ENCODE data around the gene RAI1.

GRCh38 chr17:17741349-17742023, 60.2 kb downstream of the RAI1 start:
- TF ChIP-seq TCF4 (CRISPR knock-in tag; IDR thresholded peaks at IDR 0.05; ENCODE audit: borderline replicate concordance) = no peak
- no peak for TF ChIP-seq ZNF70 (CRISPR knock-in tag; IDR thresholded peaks at IDR 0.05)
- no peak for TF ChIP-seq OSR1 (CRISPR knock-in tag; IDR thresholded peaks at IDR 0.05)
- no peak for TF ChIP-seq ZFP3 (CRISPR knock-in tag; IDR thresholded peaks at IDR 0.05)
- TF ChIP-seq ZC3H10 (CRISPR knock-in tag; IDR thresholded peaks at IDR 0.05) = no peak
- no peak for TF ChIP-seq RARB (CRISPR knock-in tag; IDR thresholded peaks at IDR 0.05)
- TF ChIP-seq CSRNP3 (CRISPR knock-in tag; IDR thresholded peaks at IDR 0.05) = no peak
- no peak for TF ChIP-seq PPARA (CRISPR knock-in tag; IDR thresholded peaks at IDR 0.05; ENCODE audit: borderline replicate concordance)
- TF ChIP-seq ISL1 (CRISPR knock-in tag; IDR thresholded peaks at IDR 0.05) = no peak
- TF ChIP-seq CSDC2 (CRISPR knock-in tag; IDR thresholded peaks at IDR 0.05) = no peak
- no peak for TF ChIP-seq ZFP30 (CRISPR knock-in tag; IDR thresholded peaks at IDR 0.05)
- TF ChIP-seq PATZ1 (CRISPR knock-in tag; IDR thresholded peaks at IDR 0.05; ENCODE audit: borderline replicate concordance) = no peak

Measured in SK-N-SH treated with all-trans-retinoic acid at 6 μM for 48 hours (cell line).